Cardiac muscle cell (in vitro differentiated cells and primary cell): ENCODE results near the gene ZNF831. TPM values are rescaled to one million over a fixed set of nuclear protein-coding genes. Genes with fewer than 3 reads are reported as not detected.

ENCODE experiments used
- DNase-seq, 2 donors: peaks; one replicate each; pipeline versions ENCODE4 v3.0.0 to v3.0.0-alpha.2; 2010 to 2017; ENCODE audit warnings: low read depth in 1 of 2, low spot score in 1 of 2
- H3K27ac ChIP-seq: fragments of 200-600 bp; sonication (generic); 2 replicates; pipeline ENCODE4 v1.5.1; 2016
- H3K27me3 ChIP-seq: fragments of 200-600 bp; sonication (generic); 2 replicates; pipeline ENCODE4 v1.6.0; 2016; ENCODE audit warnings: control low read depth
- H3K36me3 ChIP-seq: fragments of 200-600 bp; sonication (generic); 2 replicates; pipeline ENCODE4 v1.5.1; 2016; ENCODE audit warnings: control low read depth
- H3K4me1 ChIP-seq: fragments of 200-600 bp; sonication (generic); 2 replicates; pipeline ENCODE4 v1.8.1; 2017; ENCODE audit warnings: low read depth, mild to moderate bottlenecking, mixed run types
- H3K4me3 ChIP-seq: fragments of 200-600 bp; sonication (generic); 2 replicates; pipeline ENCODE4 v1.5.1; 2016; ENCODE audit warnings: mild to moderate bottlenecking
- H3K9me3 ChIP-seq: fragments of 200-600 bp; sonication (generic); 2 replicates; pipeline ENCODE4 v1.5.1; 2017; ENCODE audit warnings: low read depth, mild to moderate bottlenecking, control low read depth
- polyA plus RNA-seq: library from polyadenylated mRNA; unstranded; fragments of >200 nt; fragmentation: Nextera tagmentation; extraction: Ambion mirVana; gene quantifications from 2 replicates; pipeline ENCODE4 v1.2.1, GENCODE V29; 2016
- total RNA-seq: library from RNA; depleted of rRNA; stranded (reverse); fragments of >200 nt; gene quantifications from 2 replicates; pipeline ENCODE4 v1.2.3, GENCODE V29; 2016
- TF ChIP-seq, protein P1 (sequence below): IDR thresholded peaks from 2 replicates; pipeline ENCODE4 v1.5.1; 2012; ENCODE audit warnings: low read depth, mild to moderate bottlenecking, low read length

The ZNF831 gene
- total and polyA plus RNA-seq, 2 experiments from 2014 or later: not detected

DNA sequence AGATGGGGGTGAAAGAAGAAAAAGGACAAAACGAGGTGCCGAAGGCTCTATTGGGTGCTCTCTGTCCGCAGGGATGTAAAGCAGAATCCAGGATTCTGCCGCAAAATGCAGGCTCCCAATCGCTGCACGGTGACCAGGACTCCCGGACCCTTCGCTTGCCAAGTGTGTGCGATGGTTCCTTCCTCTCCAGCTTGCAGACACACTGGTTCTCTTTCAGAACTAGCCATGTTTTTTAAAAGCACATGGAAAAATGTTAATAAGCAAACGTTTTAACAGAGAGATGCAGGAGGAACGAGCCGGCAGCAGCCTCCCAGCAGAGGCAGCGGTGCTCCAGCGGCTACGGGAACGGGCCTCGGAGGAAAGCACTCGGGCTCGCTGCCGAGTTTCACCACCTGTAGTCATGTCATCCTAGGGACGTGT lies 59.6 kb downstream of the ZNF831 start:
- DNase-seq: peak; percentile 6 to 21

DNA sequence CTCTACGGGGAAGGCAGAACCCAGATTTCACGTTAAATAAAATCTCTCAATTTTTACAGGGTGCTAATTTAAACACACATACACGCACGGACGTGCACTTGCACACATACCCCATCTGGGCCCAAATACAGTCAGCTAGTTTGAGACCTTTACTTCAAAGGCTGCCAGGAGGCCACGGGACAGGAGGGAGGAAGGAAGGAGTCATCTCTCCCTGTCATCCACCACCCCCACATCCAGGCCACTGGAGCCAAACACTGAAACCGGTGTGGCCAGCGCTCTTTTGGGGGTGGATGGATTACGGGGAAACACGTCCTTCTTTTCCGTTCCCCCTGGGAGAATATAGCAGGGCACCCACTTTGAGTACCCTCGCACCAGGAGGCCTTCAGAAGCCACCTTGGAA lies 60.1 kb downstream of the ZNF831 start:
- no peak for DNase-seq
- Histone ChIP-seq H3K9me3 (no peaks in the 10 kb centered on the region), H3K27me3 (peaks cover 23% of the 10 kb centered on the region), H3K27ac (no peak overlapping the region), H3K4me1 (peaks cover 5% of the 10 kb centered on the region), H3K4me3 (no peak overlapping the region), H3K36me3 (no peaks in the 10 kb centered on the region)
- TF ChIP-seq, protein P1, sequence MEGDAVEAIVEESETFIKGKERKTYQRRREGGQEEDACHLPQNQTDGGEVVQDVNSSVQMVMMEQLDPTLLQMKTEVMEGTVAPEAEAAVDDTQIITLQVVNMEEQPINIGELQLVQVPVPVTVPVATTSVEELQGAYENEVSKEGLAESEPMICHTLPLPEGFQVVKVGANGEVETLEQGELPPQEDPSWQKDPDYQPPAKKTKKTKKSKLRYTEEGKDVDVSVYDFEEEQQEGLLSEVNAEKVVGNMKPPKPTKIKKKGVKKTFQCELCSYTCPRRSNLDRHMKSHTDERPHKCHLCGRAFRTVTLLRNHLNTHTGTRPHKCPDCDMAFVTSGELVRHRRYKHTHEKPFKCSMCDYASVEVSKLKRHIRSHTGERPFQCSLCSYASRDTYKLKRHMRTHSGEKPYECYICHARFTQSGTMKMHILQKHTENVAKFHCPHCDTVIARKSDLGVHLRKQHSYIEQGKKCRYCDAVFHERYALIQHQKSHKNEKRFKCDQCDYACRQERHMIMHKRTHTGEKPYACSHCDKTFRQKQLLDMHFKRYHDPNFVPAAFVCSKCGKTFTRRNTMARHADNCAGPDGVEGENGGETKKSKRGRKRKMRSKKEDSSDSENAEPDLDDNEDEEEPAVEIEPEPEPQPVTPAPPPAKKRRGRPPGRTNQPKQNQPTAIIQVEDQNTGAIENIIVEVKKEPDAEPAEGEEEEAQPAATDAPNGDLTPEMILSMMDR: no peak

More for the DNA sequence above, 59.6 kb downstream of the ZNF831 start:
- TF ChIP-seq, protein P1: no peak
- no peaks in the 10 kb centered on the region for H3K9me3 ChIP-seq
- peaks cover 23% of the 10 kb centered on the region for H3K27me3 ChIP-seq
- no peak overlapping the region for H3K4me3 ChIP-seq
- H3K27ac ChIP-seq: no peak overlapping the region
- H3K36me3 ChIP-seq: no peaks in the 10 kb centered on the region
- peaks cover 5% of the 10 kb centered on the region for H3K4me1 ChIP-seq

DNA sequence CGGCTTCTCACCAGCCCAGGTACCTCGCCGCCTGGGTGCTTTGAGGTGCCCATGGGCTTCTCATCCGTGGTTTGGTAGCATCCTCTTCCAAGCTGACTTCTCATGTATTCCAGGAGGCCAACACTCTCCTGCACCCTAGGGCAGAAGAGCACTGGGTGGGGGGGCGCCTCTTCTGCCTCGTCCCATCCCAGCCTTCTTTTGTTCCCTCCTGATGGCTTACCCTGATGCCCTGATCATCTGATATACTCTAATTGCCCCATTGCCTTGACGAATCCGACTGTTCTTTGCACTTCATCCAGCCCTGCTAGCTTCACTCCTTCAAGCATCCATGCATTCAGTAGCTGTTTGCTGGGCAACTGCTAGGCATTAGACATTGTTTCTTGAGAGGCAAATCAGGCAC lies 60.6 kb downstream of the ZNF831 start:
- peaks cover 23% of the 10 kb centered on the region for H3K27me3 ChIP-seq
- H3K4me1 ChIP-seq: peaks cover 5% of the 10 kb centered on the region
- H3K4me3 ChIP-seq: no peak overlapping the region
- DNase-seq: no peak
- H3K27ac ChIP-seq: no peak overlapping the region
- H3K36me3 ChIP-seq: no peaks in the 10 kb centered on the region
- no peaks in the 10 kb centered on the region for H3K9me3 ChIP-seq
- TF ChIP-seq, protein P1: no peak

DNA sequence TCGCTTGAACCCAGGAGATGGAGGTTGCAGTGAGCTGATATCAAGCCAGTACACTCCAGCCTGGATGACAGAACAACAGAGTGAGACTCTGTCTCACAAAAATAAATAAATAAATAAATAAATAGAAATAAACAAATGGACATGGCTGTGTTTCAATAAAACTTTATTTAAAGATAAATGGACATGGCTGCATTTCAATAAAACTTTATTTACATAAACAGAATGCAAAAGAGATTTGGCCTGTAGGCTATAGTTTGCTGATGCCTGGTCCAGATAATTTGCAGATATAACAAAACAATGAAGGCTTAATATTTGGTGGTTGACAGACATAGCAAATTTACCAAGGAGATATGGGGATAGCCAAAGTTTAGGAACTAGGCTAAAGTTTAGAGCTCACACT lies 66.8 kb downstream of the ZNF831 start:
- Histone ChIP-seq H3K9me3 (no peaks in the 10 kb centered on the region), H3K36me3 (no peaks in the 10 kb centered on the region), H3K27me3 (peaks cover 4% of the 10 kb centered on the region), H3K4me1 (no peaks in the 10 kb centered on the region), H3K27ac (no peak overlapping the region), H3K4me3 (no peak overlapping the region)
- DNase-seq: no peak
- TF ChIP-seq, protein P1: no peak

DNA sequence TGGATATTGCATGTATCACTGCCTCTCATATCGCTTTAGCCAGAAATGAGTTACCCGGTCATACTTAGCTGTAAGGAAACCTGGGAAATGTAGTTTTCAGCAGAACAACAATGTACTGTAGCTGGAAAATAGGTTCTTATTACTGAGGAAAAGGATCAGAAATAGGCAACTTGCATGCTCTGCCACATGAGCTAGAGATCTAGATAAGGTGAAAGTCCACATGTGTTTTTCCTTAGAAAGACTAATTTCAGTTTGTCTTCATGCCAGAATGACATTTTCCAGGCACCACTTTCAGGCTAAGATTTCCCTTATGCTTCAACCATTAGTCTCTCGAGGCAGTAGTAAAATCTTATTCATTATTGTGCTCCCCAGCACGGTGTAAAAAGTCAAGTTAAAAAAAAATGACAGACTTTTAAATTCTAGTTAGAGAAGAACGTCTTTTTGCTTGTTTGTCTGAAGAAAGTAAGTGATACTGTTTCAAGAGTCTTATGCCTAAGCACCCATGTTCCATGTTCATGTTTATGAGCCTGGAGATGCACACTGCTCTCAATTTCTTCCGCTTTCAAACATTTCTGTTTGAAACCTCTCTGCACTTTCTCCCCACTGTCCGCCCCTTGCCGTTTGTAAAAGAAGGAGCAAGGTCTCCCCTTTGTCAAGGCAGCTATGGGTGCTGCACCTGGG lies 67.6 kb downstream of the ZNF831 start:
- no peak for DNase-seq
- TF ChIP-seq, protein P1: no peak
- no peaks in the 10 kb centered on the region for H3K9me3 ChIP-seq
- H3K36me3 ChIP-seq: no peaks in the 10 kb centered on the region
- H3K27ac ChIP-seq: no peak overlapping the region
- no peaks in the 10 kb centered on the region for H3K4me1 ChIP-seq
- H3K27me3 ChIP-seq: peaks cover 4% of the 10 kb centered on the region
- no peak overlapping the region for H3K4me3 ChIP-seq

DNA sequence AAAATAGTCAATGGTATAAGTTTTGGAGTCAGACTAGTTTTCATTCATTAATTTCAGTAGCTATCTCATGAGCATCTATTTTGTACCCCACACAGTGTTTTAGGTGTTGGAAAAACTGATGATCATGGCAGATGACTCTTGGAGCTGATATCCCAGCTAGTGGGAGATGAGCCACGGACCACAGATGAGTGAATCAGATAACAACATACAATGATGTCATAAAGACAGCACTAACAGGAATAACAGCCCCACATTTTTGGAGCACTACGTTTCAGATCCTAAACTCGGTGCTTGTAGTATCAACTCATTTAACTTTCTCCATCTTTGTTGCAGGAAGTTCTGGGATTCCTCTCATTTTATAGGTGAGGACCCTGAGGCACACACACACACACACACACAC lies 69.0 kb downstream of the ZNF831 start:
- Histone ChIP-seq H3K4me1 (no peaks in the 10 kb centered on the region), H3K4me3 (no peak overlapping the region), H3K36me3 (no peaks in the 10 kb centered on the region), H3K27ac (no peak overlapping the region), H3K27me3 (no peaks in the 10 kb centered on the region), H3K9me3 (no peaks in the 10 kb centered on the region)
- no peak for DNase-seq
- TF ChIP-seq, protein P1: no peak
